WTC11 (cell line): ENCODE data around the gene CDH13. TPM values are rescaled to one million over a fixed set of nuclear protein-coding genes. Genes with fewer than 3 reads are reported as not detected.

Experiments used
- ATAC-seq: fragments of 200-7000 bp; cut with Tn5 transposase; 2 replicates; pipeline ENCODE4 v1.10.0; 2021; ENCODE audit warnings: mild to moderate bottlenecking, moderate library complexity
- CTCF ChIA-PET: fragments of 300-600 bp; sonication (Branson Sonifier 250); formaldehyde crosslinking; loops from one replicate; lab custom pipeline; 2021; ENCODE audit warnings: antibody characterized with exemption; lab: Charles Lee
- POLR2A ChIA-PET: fragments of 350-600 bp; sonication (Branson Sonifier 250); formaldehyde crosslinking; loops from one replicate; lab custom pipeline; 2021; ENCODE audit warnings: antibody characterized with exemption; lab: Charles Lee
- DNase-seq: peaks from one replicate; pipeline ENCODE4 v3.0.0; 2021; ENCODE audit warnings: low spot score
- H3K27ac Mint-ChIP-seq: 2 replicates; pipeline ENCODE4 v1.8.0; 2021; ENCODE audit warnings: mixed read lengths
- H3K27me3 Mint-ChIP-seq: 2 replicates; pipeline ENCODE4 v1.8.0; 2021; ENCODE audit warnings: low read depth, mild to moderate bottlenecking, moderate library complexity, mixed read lengths
- H3K36me3 Mint-ChIP-seq: 2 replicates; pipeline ENCODE4 v1.8.0; 2021; ENCODE audit warnings: mixed read lengths
- H3K4me1 Mint-ChIP-seq: 2 replicates; pipeline ENCODE4 v1.8.0; 2022; ENCODE audit warnings: mixed read lengths
- H3K4me3 Mint-ChIP-seq: 2 replicates; pipeline ENCODE4 v1.8.0; 2021; ENCODE audit warnings: mild to moderate bottlenecking, moderate library complexity, mixed read lengths
- H3K9me3 Mint-ChIP-seq: 2 replicates; pipeline ENCODE4 v1.8.0; 2021; ENCODE audit warnings: mixed read lengths
- EMX1 ChIP-seq: fragments of 250-450 bp; sonication (Bioruptor Pico); IDR thresholded peaks from 2 replicates; pipeline ENCODE4 v1.8.0; 2021; ENCODE audit warnings: mild to moderate bottlenecking
- FOXJ3 ChIP-seq: sonication (generic); formaldehyde crosslinking; IDR thresholded peaks from 2 replicates; pipeline ENCODE4 v1.9.0; 2021; ENCODE audit warnings: missing genetic modification reagents, mild to moderate bottlenecking, borderline replicate concordance
- FOXP1 ChIP-seq: sonication (generic); formaldehyde crosslinking; IDR thresholded peaks from 2 replicates; pipeline ENCODE4 v1.8.0; 2022; ENCODE audit warnings: missing genetic modification reagents, mild to moderate bottlenecking, moderate library complexity, borderline replicate concordance
- GTF2I ChIP-seq: fragments of 250-450 bp; sonication (Bioruptor Pico); conservative IDR thresholded peaks from 2 replicates; pipeline ENCODE4 v1.4.0; 2021; ENCODE audit warnings: mild to moderate bottlenecking
- OVOL2 ChIP-seq: fragments of 250-450 bp; sonication (Bioruptor Pico); IDR thresholded peaks from 2 replicates; pipeline ENCODE4 v1.9.0; 2021; ENCODE audit warnings: mild to moderate bottlenecking, borderline replicate concordance
- TEAD1 ChIP-seq: sonication (generic); formaldehyde crosslinking; IDR thresholded peaks from 2 replicates; pipeline ENCODE4 v1.8.0; 2022; ENCODE audit warnings: mild to moderate bottlenecking, missing genetic modification reagents
- ZNF263 ChIP-seq: sonication (generic); formaldehyde crosslinking; IDR thresholded peaks from 2 replicates; pipeline ENCODE4 v1.8.1; 2022; ENCODE audit warnings: low read depth, mild to moderate bottlenecking, moderate library complexity, missing genetic modification reagents
- ZNF423 ChIP-seq: fragments of 250-450 bp; sonication (Bioruptor Pico); IDR thresholded peaks from 2 replicates; pipeline ENCODE4 v2.1.2; 2022; ENCODE audit warnings: mild to moderate bottlenecking, moderate library complexity
- total RNA-seq: library from RNA; stranded (reverse); gene quantifications from 3 replicates; pipeline ENCODE4 v1.2.3, GENCODE V29; 2021
- TF ChIP-seq, protein P1 (sequence below): fragments of 250-450 bp; sonication (Bioruptor Pico); IDR thresholded peaks from 2 replicates; pipeline ENCODE4 v1.9.0; 2021; ENCODE audit warnings: mild to moderate bottlenecking
- TF ChIP-seq, protein P2 (sequence below): fragments of 200-600 bp; IDR thresholded peaks from 2 replicates; pipeline ENCODE4 v1.8.0; 2022; ENCODE audit warnings: antibody characterized with exemption
- TF ChIP-seq, protein P3 (sequence below): sonication (generic); formaldehyde crosslinking; IDR thresholded peaks from 2 replicates; pipeline ENCODE4 v1.8.1; 2022; ENCODE audit warnings: low read depth, mild to moderate bottlenecking, moderate library complexity, missing genetic modification reagents, borderline replicate concordance
- TF ChIP-seq, protein P4 (sequence below): sonication (generic); formaldehyde crosslinking; IDR thresholded peaks from 2 replicates; pipeline ENCODE4 v1.8.1; 2022; ENCODE audit warnings: mild to moderate bottlenecking, missing genetic modification reagents, moderate library complexity, borderline replicate concordance
- TF ChIP-seq, protein P5 (sequence below): sonication (generic); formaldehyde crosslinking; IDR thresholded peaks from 2 replicates; pipeline ENCODE4 v1.8.1; 2023; ENCODE audit warnings: mild to moderate bottlenecking, missing genetic modification reagents, moderate library complexity
- TF ChIP-seq, protein P6 (sequence below): fragments of 250-450 bp; sonication (Bioruptor Pico); IDR thresholded peaks from 2 replicates; pipeline ENCODE4 v1.9.0; 2021; ENCODE audit warnings: mild to moderate bottlenecking

CDH13 gene
- total RNA-seq, 1 experiment from 2014 or later, result 0.81 TPM

DNA sequence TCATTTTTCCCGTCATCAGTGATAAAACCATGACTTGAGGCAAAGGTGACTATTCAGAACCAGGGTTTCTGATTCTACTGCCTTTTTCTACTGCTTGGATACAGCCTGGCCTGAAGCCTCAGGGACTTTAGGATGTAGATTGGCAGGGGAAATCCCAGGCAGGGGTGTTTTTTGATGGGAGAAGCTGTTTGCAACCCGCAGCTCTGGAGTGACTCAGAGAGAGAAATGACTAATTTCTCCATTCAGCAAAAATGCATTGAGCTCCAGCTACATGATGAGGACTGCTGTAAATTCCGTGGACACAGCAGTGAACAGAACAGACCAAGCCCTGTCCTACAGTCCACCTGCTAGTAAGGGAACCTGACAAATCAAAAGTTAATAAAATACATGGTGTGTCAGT, 560.6 kb downstream of the CDH13 start (continued):
- no peak for TF ChIP-seq FOXP1

DNA sequence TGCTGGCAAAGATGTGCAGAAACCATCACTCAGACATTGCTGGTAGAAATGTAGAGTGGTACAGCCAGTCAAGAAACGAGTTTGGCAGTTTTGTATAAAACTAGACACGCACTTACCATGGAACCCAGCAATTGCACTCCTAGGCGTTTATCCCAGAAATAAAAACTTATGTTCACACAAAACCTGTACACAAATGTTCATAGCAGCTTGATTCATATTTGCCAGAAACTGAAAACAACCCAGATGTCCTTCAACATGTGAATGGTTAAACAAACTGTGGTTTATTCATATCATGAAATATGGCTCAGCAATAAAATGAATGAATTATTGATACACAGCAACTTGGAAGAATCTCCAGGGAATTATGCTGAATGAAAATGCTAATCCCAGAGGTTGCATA, 570.0 kb downstream of the CDH13 start:
- CTCF ChIA-PET, result no interaction called here
- no peak overlapping the region for H3K27ac Mint-ChIP-seq
- ATAC-seq, result no peak

DNA sequence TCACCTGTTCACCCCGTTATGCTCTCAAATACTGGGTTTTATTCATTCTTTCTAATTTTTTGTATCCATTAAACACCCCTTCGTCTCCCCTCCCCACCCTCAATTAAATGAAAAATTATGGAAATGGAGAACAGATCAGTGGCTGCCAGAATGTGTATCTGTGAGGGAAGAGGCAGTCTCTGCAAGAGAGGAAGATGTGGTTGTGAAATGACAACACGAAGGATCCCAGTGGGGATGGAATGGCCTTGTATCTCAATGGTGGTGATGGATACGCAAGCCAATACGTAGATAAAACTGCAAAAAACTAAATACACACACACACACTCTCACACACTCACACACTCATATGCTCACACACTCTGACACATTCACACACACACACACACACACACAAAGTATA, 570.7 kb downstream of the CDH13 start:
- no peak for ATAC-seq
- no peaks in the 10 kb centered on the region; the same call in 1 of the 2 replicates for H3K9me3 Mint-ChIP-seq
- no peaks in the 10 kb centered on the region for H3K4me1 Mint-ChIP-seq
- no peaks in the 10 kb centered on the region for H3K27me3 Mint-ChIP-seq
- no peak for DNase-seq
- H3K27ac Mint-ChIP-seq, result no peak overlapping the region
- TF ChIP-seq TEAD1 (CRISPR knock-in tag) (no peak), ZNF263 (no peak)
- TF ChIP-seq, protein P1, sequence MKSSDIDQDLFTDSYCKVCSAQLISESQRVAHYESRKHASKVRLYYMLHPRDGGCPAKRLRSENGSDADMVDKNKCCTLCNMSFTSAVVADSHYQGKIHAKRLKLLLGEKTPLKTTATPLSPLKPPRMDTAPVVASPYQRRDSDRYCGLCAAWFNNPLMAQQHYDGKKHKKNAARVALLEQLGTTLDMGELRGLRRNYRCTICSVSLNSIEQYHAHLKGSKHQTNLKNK (CRISPR knock-in tag), result no peak
- no peak overlapping the region for H3K4me3 Mint-ChIP-seq
- CTCF ChIA-PET, result no interaction called here
- no peaks in the 10 kb centered on the region for H3K36me3 Mint-ChIP-seq
- POLR2A ChIA-PET, result no interaction called here

More for the DNA sequence above, 570.0 kb downstream of the CDH13 start:
- POLR2A ChIA-PET, result no interaction called here
- no peak overlapping the region for H3K4me3 Mint-ChIP-seq
- no peaks in the 10 kb centered on the region for H3K27me3 Mint-ChIP-seq
- H3K9me3 Mint-ChIP-seq, result no peaks in the 10 kb centered on the region
- TF ChIP-seq, protein P2, sequence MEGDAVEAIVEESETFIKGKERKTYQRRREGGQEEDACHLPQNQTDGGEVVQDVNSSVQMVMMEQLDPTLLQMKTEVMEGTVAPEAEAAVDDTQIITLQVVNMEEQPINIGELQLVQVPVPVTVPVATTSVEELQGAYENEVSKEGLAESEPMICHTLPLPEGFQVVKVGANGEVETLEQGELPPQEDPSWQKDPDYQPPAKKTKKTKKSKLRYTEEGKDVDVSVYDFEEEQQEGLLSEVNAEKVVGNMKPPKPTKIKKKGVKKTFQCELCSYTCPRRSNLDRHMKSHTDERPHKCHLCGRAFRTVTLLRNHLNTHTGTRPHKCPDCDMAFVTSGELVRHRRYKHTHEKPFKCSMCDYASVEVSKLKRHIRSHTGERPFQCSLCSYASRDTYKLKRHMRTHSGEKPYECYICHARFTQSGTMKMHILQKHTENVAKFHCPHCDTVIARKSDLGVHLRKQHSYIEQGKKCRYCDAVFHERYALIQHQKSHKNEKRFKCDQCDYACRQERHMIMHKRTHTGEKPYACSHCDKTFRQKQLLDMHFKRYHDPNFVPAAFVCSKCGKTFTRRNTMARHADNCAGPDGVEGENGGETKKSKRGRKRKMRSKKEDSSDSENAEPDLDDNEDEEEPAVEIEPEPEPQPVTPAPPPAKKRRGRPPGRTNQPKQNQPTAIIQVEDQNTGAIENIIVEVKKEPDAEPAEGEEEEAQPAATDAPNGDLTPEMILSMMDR, result no peak
- TF ChIP-seq, protein P3, sequence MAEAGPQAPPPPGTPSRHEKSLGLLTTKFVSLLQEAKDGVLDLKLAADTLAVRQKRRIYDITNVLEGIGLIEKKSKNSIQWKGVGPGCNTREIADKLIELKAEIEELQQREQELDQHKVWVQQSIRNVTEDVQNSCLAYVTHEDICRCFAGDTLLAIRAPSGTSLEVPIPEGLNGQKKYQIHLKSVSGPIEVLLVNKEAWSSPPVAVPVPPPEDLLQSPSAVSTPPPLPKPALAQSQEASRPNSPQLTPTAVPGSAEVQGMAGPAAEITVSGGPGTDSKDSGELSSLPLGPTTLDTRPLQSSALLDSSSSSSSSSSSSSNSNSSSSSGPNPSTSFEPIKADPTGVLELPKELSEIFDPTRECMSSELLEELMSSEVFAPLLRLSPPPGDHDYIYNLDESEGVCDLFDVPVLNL, result no peak
- TF ChIP-seq, protein P4, sequence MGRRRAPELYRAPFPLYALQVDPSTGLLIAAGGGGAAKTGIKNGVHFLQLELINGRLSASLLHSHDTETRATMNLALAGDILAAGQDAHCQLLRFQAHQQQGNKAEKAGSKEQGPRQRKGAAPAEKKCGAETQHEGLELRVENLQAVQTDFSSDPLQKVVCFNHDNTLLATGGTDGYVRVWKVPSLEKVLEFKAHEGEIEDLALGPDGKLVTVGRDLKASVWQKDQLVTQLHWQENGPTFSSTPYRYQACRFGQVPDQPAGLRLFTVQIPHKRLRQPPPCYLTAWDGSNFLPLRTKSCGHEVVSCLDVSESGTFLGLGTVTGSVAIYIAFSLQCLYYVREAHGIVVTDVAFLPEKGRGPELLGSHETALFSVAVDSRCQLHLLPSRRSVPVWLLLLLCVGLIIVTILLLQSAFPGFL (CRISPR knock-in tag), result no peak
- H3K4me1 Mint-ChIP-seq, result no peaks in the 10 kb centered on the region
- no peaks in the 10 kb centered on the region for H3K36me3 Mint-ChIP-seq
- DNase-seq, result no peak

DNA sequence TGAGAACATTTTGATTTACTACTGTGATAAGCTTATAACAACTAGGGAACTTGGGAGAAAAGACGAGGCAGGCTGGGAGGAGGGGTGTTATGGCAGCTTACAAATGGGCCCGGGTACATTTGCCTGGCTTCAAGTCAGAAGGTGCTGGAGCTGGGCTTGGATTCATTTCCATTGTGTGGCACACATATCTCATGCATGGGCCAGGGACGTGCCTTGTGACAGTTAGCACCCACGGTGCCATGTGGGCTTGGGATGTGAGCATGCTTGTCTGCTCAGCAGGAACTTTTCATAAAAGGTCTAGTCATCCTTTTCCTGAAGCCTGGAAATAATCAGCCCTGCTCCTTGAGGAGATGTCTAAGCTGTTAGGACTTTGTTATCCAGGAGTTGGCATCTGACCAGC, 572.2 kb downstream of the CDH13 start:
- POLR2A ChIA-PET, result no interaction called here
- DNase-seq, result no peak
- CTCF ChIA-PET, result interaction anchor here (2.0 kb wide), 1 partner anchor 248 kb away, joined by 7 read pairs; no protein-coding TSS in a partner anchor
- H3K9me3 Mint-ChIP-seq, result no peaks in the 10 kb centered on the region; the same call in 1 of the 2 replicates
- H3K36me3 Mint-ChIP-seq, result no peaks in the 10 kb centered on the region
- no peak overlapping the region for H3K4me3 Mint-ChIP-seq
- H3K4me1 Mint-ChIP-seq, result no peaks in the 10 kb centered on the region
- TF ChIP-seq ZNF423 (CRISPR knock-in tag) (no peak), GTF2I (CRISPR knock-in tag) (no peak), FOXJ3 (CRISPR knock-in tag) (no peak), OVOL2 (no peak), EMX1 (CRISPR knock-in tag) (no peak), TEAD1 (CRISPR knock-in tag) (no peak)
- TF ChIP-seq, protein P5, sequence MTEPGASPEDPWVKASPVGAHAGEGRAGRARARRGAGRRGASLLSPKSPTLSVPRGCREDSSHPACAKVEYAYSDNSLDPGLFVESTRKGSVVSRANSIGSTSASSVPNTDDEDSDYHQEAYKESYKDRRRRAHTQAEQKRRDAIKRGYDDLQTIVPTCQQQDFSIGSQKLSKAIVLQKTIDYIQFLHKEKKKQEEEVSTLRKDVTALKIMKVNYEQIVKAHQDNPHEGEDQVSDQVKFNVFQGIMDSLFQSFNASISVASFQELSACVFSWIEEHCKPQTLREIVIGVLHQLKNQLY, result no peak
- TF ChIP-seq, protein P6, sequence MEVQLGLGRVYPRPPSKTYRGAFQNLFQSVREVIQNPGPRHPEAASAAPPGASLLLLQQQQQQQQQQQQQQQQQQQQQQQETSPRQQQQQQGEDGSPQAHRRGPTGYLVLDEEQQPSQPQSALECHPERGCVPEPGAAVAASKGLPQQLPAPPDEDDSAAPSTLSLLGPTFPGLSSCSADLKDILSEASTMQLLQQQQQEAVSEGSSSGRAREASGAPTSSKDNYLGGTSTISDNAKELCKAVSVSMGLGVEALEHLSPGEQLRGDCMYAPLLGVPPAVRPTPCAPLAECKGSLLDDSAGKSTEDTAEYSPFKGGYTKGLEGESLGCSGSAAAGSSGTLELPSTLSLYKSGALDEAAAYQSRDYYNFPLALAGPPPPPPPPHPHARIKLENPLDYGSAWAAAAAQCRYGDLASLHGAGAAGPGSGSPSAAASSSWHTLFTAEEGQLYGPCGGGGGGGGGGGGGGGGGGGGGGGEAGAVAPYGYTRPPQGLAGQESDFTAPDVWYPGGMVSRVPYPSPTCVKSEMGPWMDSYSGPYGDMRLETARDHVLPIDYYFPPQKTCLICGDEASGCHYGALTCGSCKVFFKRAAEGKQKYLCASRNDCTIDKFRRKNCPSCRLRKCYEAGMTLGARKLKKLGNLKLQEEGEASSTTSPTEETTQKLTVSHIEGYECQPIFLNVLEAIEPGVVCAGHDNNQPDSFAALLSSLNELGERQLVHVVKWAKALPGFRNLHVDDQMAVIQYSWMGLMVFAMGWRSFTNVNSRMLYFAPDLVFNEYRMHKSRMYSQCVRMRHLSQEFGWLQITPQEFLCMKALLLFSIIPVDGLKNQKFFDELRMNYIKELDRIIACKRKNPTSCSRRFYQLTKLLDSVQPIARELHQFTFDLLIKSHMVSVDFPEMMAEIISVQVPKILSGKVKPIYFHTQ (CRISPR knock-in tag), result no peak
- TF ChIP-seq, all 79 proteins: peak for 0
- Mint-ChIP-seq H3K27me3 (no peaks in the 10 kb centered on the region), H3K27ac (no peak overlapping the region)
- ATAC-seq, result no peak
